DOHH2 (cell line): Measurements from ENCODE around the gene ATP11A.

Source experiments
- H3F3A ChIP-seq: fragments of 200-600 bp; sonication (generic), shearing (Covaris generic); 2 replicates; pipeline ENCODE4 v1.6.0; 2016; ENCODE audit warnings: antibody characterized with exemption, mild to moderate bottlenecking; ENCODE audit not compliant: control insufficient read depth, insufficient read depth
- H3K27ac ChIP-seq: fragments of 200-600 bp; sonication (generic); 2 replicates; pipeline ENCODE4 v1.5.1; 2014; ENCODE audit warnings: low read depth, mild to moderate bottlenecking, low read length, moderate library complexity
- H3K27me3 ChIP-seq: fragments of 200-600 bp; sonication (generic); 2 replicates; pipeline ENCODE4 v1.6.1; 2014; ENCODE audit warnings: mild to moderate bottlenecking, low read length, mixed read lengths; ENCODE audit not compliant: control insufficient read depth
- H3K36me3 ChIP-seq: fragments of 200-600 bp; sonication (generic); 2 replicates; pipeline ENCODE4 v1.6.1; 2014; ENCODE audit warnings: mild to moderate bottlenecking, low read length, moderate library complexity, mixed read lengths; ENCODE audit not compliant: control insufficient read depth
- H3K4me1 ChIP-seq: fragments of 200-600 bp; sonication (generic); 2 replicates; pipeline ENCODE4 v1.6.1; 2014; ENCODE audit warnings: mild to moderate bottlenecking, low read length, mixed read lengths; ENCODE audit not compliant: control insufficient read depth
- H3K4me2 ChIP-seq: fragments of 200-600 bp; sonication (generic); 2 replicates; pipeline ENCODE4 v1.6.0; 2014; ENCODE audit warnings: mild to moderate bottlenecking, low read length, moderate library complexity
- H3K4me3 ChIP-seq: fragments of 200-600 bp; sonication (generic); 2 replicates; pipeline ENCODE4 v1.5.1; 2014; ENCODE audit warnings: mild to moderate bottlenecking, low read length, mixed read lengths
- H3K79me2 ChIP-seq: fragments of 200-600 bp; sonication (generic); 2 replicates; pipeline ENCODE4 v1.6.1; 2014; ENCODE audit warnings: mild to moderate bottlenecking, low read length, mixed read lengths; ENCODE audit not compliant: control insufficient read depth
- H3K9me2 ChIP-seq: fragments of 200-600 bp; sonication (generic); replicated peaks from 2 replicates; pipeline ENCODE4 v1.6.1; 2014; ENCODE audit warnings: mild to moderate bottlenecking, low read length, mixed read lengths; ENCODE audit not compliant: control insufficient read depth
- H3K9me3 ChIP-seq: fragments of 200-600 bp; sonication (generic); 2 replicates; pipeline ENCODE4 v1.6.1; 2014; ENCODE audit warnings: antibody characterized with exemption, low read length, mixed read lengths; ENCODE audit not compliant: control insufficient read depth, insufficient read depth
- H4K20me1 ChIP-seq: fragments of 200-600 bp; sonication (generic); 2 replicates; pipeline ENCODE4 v1.6.0; 2014; ENCODE audit warnings: low read depth, mild to moderate bottlenecking, antibody characterized with exemption, low read length, moderate library complexity; ENCODE audit not compliant: control insufficient read depth, insufficient read depth
- EZH2phosphoT487 ChIP-seq: fragments of 200-600 bp; sonication (generic); IDR thresholded peaks from 2 replicates; pipeline ENCODE4 v1.6.1; 2017; ENCODE audit warnings: borderline replicate concordance, mild to moderate bottlenecking, antibody characterized with exemption, low read length, moderate library complexity, mixed read lengths
- TF ChIP-seq, protein P1 (sequence below): fragments of 200-600 bp; sonication (generic); IDR thresholded peaks from one replicate; pipeline ENCODE4 v1.5.1; 2014; ENCODE audit warnings: antibody characterized with exemption, mild to moderate bottlenecking, low read depth, low read length; ENCODE audit not compliant: poor library complexity, severe bottlenecking

Gene ATP11A

DNA sequence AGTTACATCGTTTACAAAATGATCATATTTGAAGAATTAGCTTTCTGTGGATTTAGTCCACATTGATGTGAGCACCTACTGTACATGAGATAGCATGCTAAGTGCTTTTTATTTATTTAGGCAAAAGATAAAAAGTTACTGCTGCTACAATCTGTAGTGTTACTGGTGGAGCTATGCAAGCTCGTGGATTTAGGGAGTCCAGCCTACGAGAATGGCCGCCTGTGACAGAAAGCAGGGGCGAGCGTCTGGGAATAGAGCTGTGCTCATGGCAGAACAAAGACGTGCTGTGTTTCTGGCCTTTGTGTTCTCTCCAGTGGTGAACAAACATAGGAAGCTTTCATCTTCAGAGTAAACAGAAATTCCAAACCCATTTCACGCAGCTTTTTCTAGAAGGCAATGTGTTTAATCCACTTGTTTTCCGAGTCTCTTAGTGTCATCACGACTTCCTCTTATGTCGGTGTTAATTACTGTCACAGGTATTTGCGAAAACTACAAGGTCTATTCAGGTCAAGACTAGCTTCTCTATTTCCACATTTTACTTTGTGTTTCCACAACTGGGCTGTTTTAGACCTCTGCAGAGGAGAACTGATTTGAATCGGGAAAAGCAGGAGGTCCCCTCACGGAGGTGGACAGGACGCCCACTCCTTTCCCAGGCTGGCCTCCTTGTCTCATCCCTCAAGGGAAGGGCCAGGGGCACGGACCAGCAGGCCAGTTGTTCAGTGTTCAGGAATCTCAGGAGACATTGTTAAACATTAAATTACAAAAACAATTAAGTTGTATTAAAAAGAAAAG, 67.3 kb downstream of the ATP11A start:
- Histone ChIP-seq H3K9me3 (no peaks in the 10 kb centered on the region), H3K27ac (no peak overlapping the region), H3F3A (no peaks in the 10 kb centered on the region), H3K4me3 (no peak overlapping the region), H3K27me3 (no peaks in the 10 kb centered on the region), H4K20me1 (no peaks in the 10 kb centered on the region), H3K9me2 (no peaks in the 10 kb centered on the region), H3K4me1 (peaks cover 5% of the 10 kb centered on the region; the same call in 1 of the 2 replicates), H3K4me2 (no peak overlapping the region), H3K79me2 (no peaks in the 10 kb centered on the region; the same call in 1 of the 2 replicates), H3K36me3 (no peaks in the 10 kb centered on the region)
- no peak for TF ChIP-seq EZH2phosphoT487
- TF ChIP-seq, protein P1, sequence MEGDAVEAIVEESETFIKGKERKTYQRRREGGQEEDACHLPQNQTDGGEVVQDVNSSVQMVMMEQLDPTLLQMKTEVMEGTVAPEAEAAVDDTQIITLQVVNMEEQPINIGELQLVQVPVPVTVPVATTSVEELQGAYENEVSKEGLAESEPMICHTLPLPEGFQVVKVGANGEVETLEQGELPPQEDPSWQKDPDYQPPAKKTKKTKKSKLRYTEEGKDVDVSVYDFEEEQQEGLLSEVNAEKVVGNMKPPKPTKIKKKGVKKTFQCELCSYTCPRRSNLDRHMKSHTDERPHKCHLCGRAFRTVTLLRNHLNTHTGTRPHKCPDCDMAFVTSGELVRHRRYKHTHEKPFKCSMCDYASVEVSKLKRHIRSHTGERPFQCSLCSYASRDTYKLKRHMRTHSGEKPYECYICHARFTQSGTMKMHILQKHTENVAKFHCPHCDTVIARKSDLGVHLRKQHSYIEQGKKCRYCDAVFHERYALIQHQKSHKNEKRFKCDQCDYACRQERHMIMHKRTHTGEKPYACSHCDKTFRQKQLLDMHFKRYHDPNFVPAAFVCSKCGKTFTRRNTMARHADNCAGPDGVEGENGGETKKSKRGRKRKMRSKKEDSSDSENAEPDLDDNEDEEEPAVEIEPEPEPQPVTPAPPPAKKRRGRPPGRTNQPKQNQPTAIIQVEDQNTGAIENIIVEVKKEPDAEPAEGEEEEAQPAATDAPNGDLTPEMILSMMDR, result no peak

DNA sequence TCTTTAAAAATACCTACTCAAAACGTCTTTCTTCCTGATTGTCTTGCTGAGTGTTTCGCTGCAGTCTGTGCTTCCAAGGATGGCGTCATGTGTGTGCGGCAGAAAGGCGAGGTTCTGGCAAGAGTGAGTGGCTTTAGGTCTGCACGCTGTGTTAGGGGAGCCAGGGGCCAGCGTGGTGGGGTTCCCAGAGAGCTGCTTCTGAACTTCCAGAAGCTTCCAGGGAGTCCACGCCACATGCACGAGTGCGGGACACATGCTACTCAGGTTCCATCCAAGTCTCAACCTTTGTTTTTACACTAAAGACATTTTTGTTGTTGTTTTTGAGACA, 67.9 kb downstream of the ATP11A start:
- Histone ChIP-seq H4K20me1 (no peaks in the 10 kb centered on the region), H3K27ac (no peak overlapping the region), H3K4me1 (peaks cover 6% of the 10 kb centered on the region), H3K4me2 (no peak overlapping the region), H3K4me3 (no peak overlapping the region), H3F3A (no peaks in the 10 kb centered on the region), H3K9me2 (no peaks in the 10 kb centered on the region), H3K9me3 (no peaks in the 10 kb centered on the region), H3K36me3 (no peaks in the 10 kb centered on the region), H3K79me2 (no peaks in the 10 kb centered on the region; the same call in 1 of the 2 replicates), H3K27me3 (no peaks in the 10 kb centered on the region)
- TF ChIP-seq EZH2phosphoT487, result no peak
- TF ChIP-seq, protein P1, result no peak

- Histone ChIP-seq H3K79me2 (no peaks in the 10 kb centered on the region), H3K36me3 (no peaks in the 10 kb centered on the region), H3F3A (no peaks in the 10 kb centered on the region), H3K9me3 (no peaks in the 10 kb centered on the region), H3K9me2 (no peaks in the 10 kb centered on the region), H3K4me1 (peaks cover 17% of the 10 kb centered on the region), H4K20me1 (no peaks in the 10 kb centered on the region), H3K4me3 (no peak overlapping the region), H3K27me3 (no peaks in the 10 kb centered on the region), H3K27ac (no peak overlapping the region), H3K4me2 (no peak overlapping the region)
- TF ChIP-seq, protein P1, result no peak
- no peak for TF ChIP-seq EZH2phosphoT487
Observed at GRCh38 chr13:112759053-112759452, 69.2 kb downstream of the ATP11A start.
